HCT116 (cell line): Measurements from ENCODE around the gene ESRRG. TPM values are rescaled to one million over a fixed set of nuclear protein-coding genes. Genes with fewer than 3 reads are reported as not detected.

Source experiments
- ATAC-seq: fragments of 200-7000 bp; cut with Tn5 transposase; 2 replicates; pipeline ENCODE4 v1.9.1; 2020; ENCODE audit warnings: mild to moderate bottlenecking, moderate library complexity
- BruUV-seq: library from RNA; stranded (reverse); fragments of 400-500 nt; replicated peaks from 2 replicates; lab custom pipeline; 2021; lab: Mats Ljungman, UMichigan
- CTCF ChIA-PET: fragments of 300-600 bp; sonication (Branson Sonifier 250); formaldehyde crosslinking; loops from one replicate; lab custom pipeline; 2021; ENCODE audit warnings: antibody characterized with exemption; lab: Charles Lee
- POLR2A ChIA-PET: fragments of 300-600, 350-600 bp; sonication (Branson Sonifier 250); formaldehyde crosslinking; loops from one replicate; lab custom pipeline; 2021; ENCODE audit warnings: antibody characterized with exemption; lab: Charles Lee
- RAD21 ChIA-PET, 2 experiments: fragments of 300-600 bp; sonication (Branson Sonifier 250); formaldehyde crosslinking; loops; one replicate each; lab custom pipeline; 2023; ENCODE audit warnings: low total read pairs in 2 of 2; ENCODE audit not compliant: uncharacterized antibody in 2 of 2, unreplicated experiment in 2 of 2, low non-redundant PET in 1 of 2; lab: Charles Lee
- DNase-seq: peaks from one replicate; pipeline ENCODE4 v3.0.0-alpha.2; 2010; ENCODE audit warnings: low read depth, low spot score
- H2AFZ ChIP-seq: fragments of 200-600 bp; shearing (Covaris generic), sonication (generic); 2 replicates; pipeline ENCODE4 v1.6.1; 2017; ENCODE audit warnings: low read depth, mixed run types, mixed read lengths, antibody characterized with exemption, low read length; ENCODE audit not compliant: poor library complexity, severe bottlenecking
- H3K27ac ChIP-seq: 2 replicates; pipeline ENCODE4 v1.5.1; 2012; ENCODE audit warnings: low read depth, low read length
- H3K27me3 ChIP-seq: fragments of 200-600 bp; sonication (generic); 2 replicates; pipeline ENCODE4 v1.6.1; 2016; ENCODE audit warnings: mixed run types, low read length, mixed read lengths; ENCODE audit not compliant: insufficient read depth
- H3K36me3 ChIP-seq, 2 experiments: fragments of 200-500 bp in 1 of 2; fragments of 200-600 bp in 1 of 2; sonication (Bioruptor generic) in 1 of 2; sonication (generic) in 1 of 2; 2 replicates each; pipeline versions ENCODE4 v1.5.1 to v1.6.1; 2014 to 2016; ENCODE audit warnings: low read length in 2 of 2, inconsistent platforms in 1 of 2, mixed read lengths in 1 of 2, mixed run types in 1 of 2; ENCODE audit not compliant: insufficient read depth in 2 of 2, control insufficient read depth in 1 of 2
- H3K4me1 ChIP-seq, 2 experiments: fragments of 200-600 bp in 1 of 2; sonication (generic) in 1 of 2; 2 replicates each; pipeline versions ENCODE4 v1.5.1 to v1.6.1; 2012 to 2017; ENCODE audit warnings: low read length in 2 of 2, inconsistent platforms in 1 of 2, mild to moderate bottlenecking in 1 of 2, mixed read lengths in 1 of 2, mixed run types in 1 of 2, moderate library complexity in 1 of 2; ENCODE audit not compliant: insufficient read depth in 2 of 2, control insufficient read depth in 1 of 2
- H3K4me2 ChIP-seq: fragments of 200-600 bp; sonication (generic); 2 replicates; pipeline ENCODE4 v1.6.1; 2017; ENCODE audit warnings: mixed run types, low read length, mixed read lengths
- H3K4me3 ChIP-seq, 2 experiments: fragments of 200-600 bp in 1 of 2; sonication (generic) in 1 of 2; replicated peaks in 1 of 2; 2 replicates each; pipeline ENCODE4 v1.5.1; 2011 to 2016; ENCODE audit warnings: low read length in 2 of 2, control low read depth in 1 of 2, low read depth in 1 of 2, mild to moderate bottlenecking in 1 of 2, mixed read lengths in 1 of 2, mixed run types in 1 of 2
- H3K79me2 ChIP-seq: fragments of 200-600 bp; sonication (generic); 2 replicates; pipeline ENCODE4 v1.6.1; 2017; ENCODE audit warnings: mild to moderate bottlenecking, mixed run types, low read length, moderate library complexity, mixed read lengths; ENCODE audit not compliant: insufficient read depth
- H3K9ac ChIP-seq: fragments of 200-600 bp; sonication (generic); 2 replicates; pipeline ENCODE4 v1.6.1; 2016; ENCODE audit warnings: low read length, mixed read lengths
- H3K9me2 ChIP-seq: fragments of 200-600 bp; sonication (generic), shearing (Covaris generic); 2 replicates; pipeline ENCODE4 v1.6.1; 2017; ENCODE audit warnings: mixed run types, mild to moderate bottlenecking, moderate library complexity; ENCODE audit not compliant: insufficient read depth
- H3K9me3 ChIP-seq, 2 experiments: fragments of 200-500 bp in 1 of 2; fragments of 200-600 bp in 1 of 2; sonication (Bioruptor generic) in 1 of 2; sonication (generic) in 1 of 2; 2 replicates each; pipeline ENCODE4 v1.6.1; 2014 to 2017; ENCODE audit warnings: low read length in 2 of 2, mixed read lengths in 2 of 2, inconsistent platforms in 1 of 2, low read depth in 1 of 2, mild to moderate bottlenecking in 1 of 2, mixed run types in 1 of 2, moderate library complexity in 1 of 2; ENCODE audit not compliant: control insufficient read depth in 1 of 2, insufficient read depth in 1 of 2
- H4K20me1 ChIP-seq: fragments of 200-600 bp; sonication (generic), shearing (Covaris generic); 2 replicates; pipeline ENCODE4 v1.6.1; 2017; ENCODE audit warnings: mixed run types, mild to moderate bottlenecking, moderate library complexity; ENCODE audit not compliant: insufficient read depth
- CBX3 ChIP-seq: IDR thresholded peaks from 2 replicates; pipeline ENCODE4 v1.6.1; 2012; ENCODE audit warnings: low read depth
- ELF1 ChIP-seq: IDR thresholded peaks from 2 replicates; pipeline ENCODE4 v1.6.1; 2012; ENCODE audit warnings: low read depth, borderline replicate concordance
- EZH2phosphoT487 ChIP-seq: fragments of 200-600 bp; IDR thresholded peaks from 2 replicates; pipeline ENCODE4 v1.6.1; 2018; ENCODE audit warnings: antibody characterized with exemption, borderline replicate concordance
- JUND ChIP-seq: IDR thresholded peaks from 2 replicates; pipeline ENCODE4 v1.6.1; 2012
- POLR2A ChIP-seq: IDR thresholded peaks from 2 replicates; pipeline ENCODE4 v1.7.0; 2011; ENCODE audit warnings: borderline replicate concordance; ENCODE audit not compliant: insufficient read depth, insufficient read length; ENCODE audit errors: extremely low read depth
- RAD21 ChIP-seq: IDR thresholded peaks from 2 replicates; pipeline ENCODE4 v1.6.1; 2012; ENCODE audit warnings: low read depth, mild to moderate bottlenecking
- SP1 ChIP-seq: IDR thresholded peaks from 2 replicates; pipeline ENCODE4 v1.6.1; 2012; ENCODE audit warnings: low read depth
- SRF ChIP-seq: IDR thresholded peaks from 2 replicates; pipeline ENCODE4 v1.6.1; 2012; ENCODE audit warnings: low read depth
- YY1 ChIP-seq: IDR thresholded peaks from 2 replicates; pipeline ENCODE4 v1.6.1; 2011; ENCODE audit warnings: low read length, low read depth, moderate library complexity, mild to moderate bottlenecking; ENCODE audit not compliant: insufficient replicate concordance; ENCODE audit errors: extremely low read depth
- ZFX ChIP-seq: fragments of 450-650 bp; IDR thresholded peaks from 2 replicates; pipeline ENCODE4 v1.6.1; 2017
- ZNF274 ChIP-seq: fragments of 200-500 bp; sonication (Bioruptor generic); IDR thresholded peaks from 2 replicates; pipeline ENCODE4 v1.6.1; 2014; ENCODE audit warnings: mild to moderate bottlenecking, low read depth, low read length, inconsistent platforms
- intact Hi-C: fragments of 100-400 bp; cut with micrococcal nuclease; formaldehyde crosslinking; loops from 2 replicates; pipeline ENCODE4 v1.10.0; 2022
- total RNA-seq: library from RNA; stranded (reverse); gene quantifications from one replicate; pipeline ENCODE4 v1.2.1, GENCODE V29; 2021; ENCODE audit not compliant: unreplicated experiment
- TF ChIP-seq, protein P1 (sequence below), 3 experiments: fragments of 200-600 bp in 1 of 3; sonication (generic) in 1 of 3; IDR thresholded peaks in 2 of 3; conservative IDR thresholded peaks in 1 of 3; 2 replicates each; pipeline ENCODE4 v1.5.1; 2012 to 2017; ENCODE audit warnings: low read depth in 2 of 3, low read length in 2 of 3, antibody characterized with exemption in 1 of 3, borderline replicate concordance in 1 of 3, control low read depth in 1 of 3, mild to moderate bottlenecking in 1 of 3, mixed read lengths in 1 of 3, mixed run types in 1 of 3, moderate library complexity in 1 of 3; ENCODE audit not compliant: insufficient read depth in 1 of 3
- TF ChIP-seq, protein P2 (sequence below): IDR thresholded peaks from 2 replicates; pipeline ENCODE4 v1.6.1; 2012; ENCODE audit warnings: low read depth
- TF ChIP-seq, protein P3 (sequence below): IDR thresholded peaks from 2 replicates; pipeline ENCODE4 v1.6.1; 2012

The ESRRG gene
- total RNA-seq, 1 experiment from 2014 or later, result not detected

DNA sequence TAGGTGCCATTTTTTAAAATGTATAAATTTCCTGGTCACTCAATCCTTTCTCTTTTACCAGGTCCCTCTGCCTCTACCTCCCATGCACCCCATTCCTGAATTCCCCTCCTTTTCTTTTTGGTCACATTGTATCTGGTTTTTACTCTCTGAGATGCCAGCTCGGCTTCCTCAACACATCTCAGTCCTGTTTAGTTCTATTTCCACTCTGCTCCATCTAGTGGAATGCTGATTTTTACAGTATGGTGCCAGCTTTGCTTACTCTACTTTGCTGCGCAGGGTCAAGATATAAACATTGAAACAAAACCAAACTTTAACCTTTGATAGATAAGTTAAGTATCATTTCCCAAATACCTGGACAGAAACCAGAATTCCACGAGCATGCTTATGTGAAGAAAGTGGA lies 96.0 kb downstream of the ESRRG start:
- no peaks in the 10 kb centered on the region for H3K27me3 ChIP-seq
- no peaks in the 10 kb centered on the region for H3K9me3 ChIP-seq
- DNase-seq (no peak), ATAC-seq (no peak)
- H3K9ac ChIP-seq, result no peak overlapping the region
- TF ChIP-seq ZNF274 (no peak), JUND (no peak), SP1 (no peak), POLR2A (no peak), EZH2phosphoT487 (no peak), ELF1 (no peak), ZFX (no peak), RAD21 (no peak), SRF (no peak), YY1 (no peak), CBX3 (no peak)
- TF ChIP-seq, protein P1, sequence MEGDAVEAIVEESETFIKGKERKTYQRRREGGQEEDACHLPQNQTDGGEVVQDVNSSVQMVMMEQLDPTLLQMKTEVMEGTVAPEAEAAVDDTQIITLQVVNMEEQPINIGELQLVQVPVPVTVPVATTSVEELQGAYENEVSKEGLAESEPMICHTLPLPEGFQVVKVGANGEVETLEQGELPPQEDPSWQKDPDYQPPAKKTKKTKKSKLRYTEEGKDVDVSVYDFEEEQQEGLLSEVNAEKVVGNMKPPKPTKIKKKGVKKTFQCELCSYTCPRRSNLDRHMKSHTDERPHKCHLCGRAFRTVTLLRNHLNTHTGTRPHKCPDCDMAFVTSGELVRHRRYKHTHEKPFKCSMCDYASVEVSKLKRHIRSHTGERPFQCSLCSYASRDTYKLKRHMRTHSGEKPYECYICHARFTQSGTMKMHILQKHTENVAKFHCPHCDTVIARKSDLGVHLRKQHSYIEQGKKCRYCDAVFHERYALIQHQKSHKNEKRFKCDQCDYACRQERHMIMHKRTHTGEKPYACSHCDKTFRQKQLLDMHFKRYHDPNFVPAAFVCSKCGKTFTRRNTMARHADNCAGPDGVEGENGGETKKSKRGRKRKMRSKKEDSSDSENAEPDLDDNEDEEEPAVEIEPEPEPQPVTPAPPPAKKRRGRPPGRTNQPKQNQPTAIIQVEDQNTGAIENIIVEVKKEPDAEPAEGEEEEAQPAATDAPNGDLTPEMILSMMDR (IDR thresholded peaks at IDR 0.05 in 2 of 3, conservative IDR thresholded peaks at IDR 0.05 in 1 of 3; ENCODE audit: borderline replicate concordance in 1 of 3, insufficient read depth in 1 of 3, low read depth in 2 of 3, low read length in 2 of 3), result no peak
- TF ChIP-seq, protein P2, sequence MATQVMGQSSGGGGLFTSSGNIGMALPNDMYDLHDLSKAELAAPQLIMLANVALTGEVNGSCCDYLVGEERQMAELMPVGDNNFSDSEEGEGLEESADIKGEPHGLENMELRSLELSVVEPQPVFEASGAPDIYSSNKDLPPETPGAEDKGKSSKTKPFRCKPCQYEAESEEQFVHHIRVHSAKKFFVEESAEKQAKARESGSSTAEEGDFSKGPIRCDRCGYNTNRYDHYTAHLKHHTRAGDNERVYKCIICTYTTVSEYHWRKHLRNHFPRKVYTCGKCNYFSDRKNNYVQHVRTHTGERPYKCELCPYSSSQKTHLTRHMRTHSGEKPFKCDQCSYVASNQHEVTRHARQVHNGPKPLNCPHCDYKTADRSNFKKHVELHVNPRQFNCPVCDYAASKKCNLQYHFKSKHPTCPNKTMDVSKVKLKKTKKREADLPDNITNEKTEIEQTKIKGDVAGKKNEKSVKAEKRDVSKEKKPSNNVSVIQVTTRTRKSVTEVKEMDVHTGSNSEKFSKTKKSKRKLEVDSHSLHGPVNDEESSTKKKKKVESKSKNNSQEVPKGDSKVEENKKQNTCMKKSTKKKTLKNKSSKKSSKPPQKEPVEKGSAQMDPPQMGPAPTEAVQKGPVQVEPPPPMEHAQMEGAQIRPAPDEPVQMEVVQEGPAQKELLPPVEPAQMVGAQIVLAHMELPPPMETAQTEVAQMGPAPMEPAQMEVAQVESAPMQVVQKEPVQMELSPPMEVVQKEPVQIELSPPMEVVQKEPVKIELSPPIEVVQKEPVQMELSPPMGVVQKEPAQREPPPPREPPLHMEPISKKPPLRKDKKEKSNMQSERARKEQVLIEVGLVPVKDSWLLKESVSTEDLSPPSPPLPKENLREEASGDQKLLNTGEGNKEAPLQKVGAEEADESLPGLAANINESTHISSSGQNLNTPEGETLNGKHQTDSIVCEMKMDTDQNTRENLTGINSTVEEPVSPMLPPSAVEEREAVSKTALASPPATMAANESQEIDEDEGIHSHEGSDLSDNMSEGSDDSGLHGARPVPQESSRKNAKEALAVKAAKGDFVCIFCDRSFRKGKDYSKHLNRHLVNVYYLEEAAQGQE, result no peak
- TF ChIP-seq, protein P3, sequence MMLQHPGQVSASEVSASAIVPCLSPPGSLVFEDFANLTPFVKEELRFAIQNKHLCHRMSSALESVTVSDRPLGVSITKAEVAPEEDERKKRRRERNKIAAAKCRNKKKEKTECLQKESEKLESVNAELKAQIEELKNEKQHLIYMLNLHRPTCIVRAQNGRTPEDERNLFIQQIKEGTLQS, result no peak
- H3K4me3 ChIP-seq, result no peak overlapping the region
- no peaks in the 10 kb centered on the region for H3K9me2 ChIP-seq
- POLR2A ChIA-PET, result no interaction called here
- H3K27ac ChIP-seq, result no peak overlapping the region
- no peaks in the 10 kb centered on the region for H3K79me2 ChIP-seq
- no peak overlapping the region for H2AFZ ChIP-seq
- RAD21 ChIA-PET, result no interaction called here
- H3K4me1 ChIP-seq, result no peaks in the 10 kb centered on the region
- intact Hi-C loops, result no loop called here
- CTCF ChIA-PET, result no interaction called here
- no peaks in the 10 kb centered on the region for H4K20me1 ChIP-seq
- no peak overlapping the region for H3K4me2 ChIP-seq
- no TSS peak for BruUV-seq
- no peaks in the 10 kb centered on the region for H3K36me3 ChIP-seq
